Keratinocyte (primary cell): ENCODE data around the gene VILL. TPM values are rescaled to one million over a fixed set of nuclear protein-coding genes. Genes with fewer than 3 reads are reported as not detected.

ENCODE experiments used
- DNase-seq: peaks from one replicate; pipeline ENCODE4 v3.0.0-alpha.2; 2011; ENCODE audit warnings: low read depth, missing footprints, low spot score
- FAIRE-seq: peaks from 2 replicates; lab custom pipeline; 2011; peaks lifted over from hg19 to GRCh38; lab: Jason Lieb, UNC
- H2AFZ ChIP-seq: 2 replicates; pipeline ENCODE4 v1.6.0; 2012; ENCODE audit warnings: low read length, control low read depth, inconsistent platforms; ENCODE audit not compliant: control insufficient read depth
- H3K27ac ChIP-seq: 2 replicates; pipeline ENCODE4 v1.5.1; 2011; ENCODE audit warnings: low read length; ENCODE audit not compliant: control insufficient read depth, insufficient read depth
- H3K27me3 ChIP-seq: 3 replicates; pipeline ENCODE4 v1.6.0; 2011; ENCODE audit warnings: low read length; ENCODE audit not compliant: control insufficient read depth, insufficient read depth; ENCODE audit errors: extremely low read depth
- H3K36me3 ChIP-seq, 2 experiments: 2 replicates in 1 of 2; 3 replicates in 1 of 2; pipeline ENCODE4 v1.5.1; 2011; ENCODE audit warnings: low read length in 2 of 2, mild to moderate bottlenecking in 1 of 2; ENCODE audit not compliant: control insufficient read depth in 2 of 2, insufficient read depth in 2 of 2; ENCODE audit errors: extremely low read depth in 1 of 2
- H3K4me1 ChIP-seq: 3 replicates; pipeline ENCODE4 v1.5.1; 2011; ENCODE audit warnings: low read length; ENCODE audit not compliant: control insufficient read depth, insufficient read depth; ENCODE audit errors: extremely low read depth
- H3K4me2 ChIP-seq: 3 replicates; pipeline ENCODE4 v1.6.0; 2011; ENCODE audit warnings: low read depth, low read length; ENCODE audit not compliant: control insufficient read depth, insufficient read depth; ENCODE audit errors: extremely low read depth
- H3K4me3 ChIP-seq, 3 experiments: fragments of 200-600 bp in 1 of 3; sonication (generic) in 1 of 3; 2 replicates in 2 of 3; 3 replicates in 1 of 3; pipeline ENCODE4 v1.5.1; 2011 to 2016; ENCODE audit warnings: low read length in 3 of 3, mild to moderate bottlenecking in 3 of 3, control low read depth in 2 of 3, inconsistent platforms in 1 of 3, low read depth in 1 of 3, mixed read lengths in 1 of 3, mixed run types in 1 of 3, moderate library complexity in 1 of 3; ENCODE audit not compliant: control insufficient read depth in 2 of 3, insufficient read depth in 2 of 3; ENCODE audit errors: extremely low read depth in 1 of 3
- H3K79me2 ChIP-seq: 2 replicates; pipeline ENCODE4 v1.6.0; 2012; ENCODE audit warnings: low read length; ENCODE audit not compliant: control insufficient read depth, insufficient read depth
- H3K9ac ChIP-seq: 3 replicates; pipeline ENCODE4 v1.6.0; 2011; ENCODE audit warnings: low read length; ENCODE audit not compliant: control insufficient read depth, insufficient read depth; ENCODE audit errors: extremely low read depth
- H3K9me1 ChIP-seq: 3 replicates; pipeline ENCODE4 v1.6.0; 2011; ENCODE audit warnings: low read length; ENCODE audit not compliant: control insufficient read depth, insufficient read depth; ENCODE audit errors: extremely low read depth
- H3K9me3 ChIP-seq: 2 replicates; pipeline ENCODE4 v1.5.1; 2012; ENCODE audit warnings: low read depth, low read length; ENCODE audit not compliant: control insufficient read depth
- H4K20me1 ChIP-seq: 3 replicates; pipeline ENCODE4 v1.6.0; 2011; ENCODE audit warnings: low read length; ENCODE audit not compliant: control insufficient read depth, insufficient read depth; ENCODE audit errors: extremely low read depth
- CTCF ChIP-seq, 3 experiments: IDR thresholded peaks in 1 of 3; conservative IDR thresholded peaks in 1 of 3; optimal IDR thresholded peaks in 1 of 3; 2 replicates in 2 of 3; 3 replicates in 1 of 3; pipeline versions ENCODE3 to v1.5.1; 2011; ENCODE audit warnings: low read length in 3 of 3, mild to moderate bottlenecking in 3 of 3, moderate library complexity in 2 of 3, control low read depth in 1 of 3, inconsistent platforms in 1 of 3; ENCODE audit not compliant: insufficient read depth in 2 of 3; ENCODE audit errors: extremely low read depth in 1 of 3
- EZH2 ChIP-seq: IDR thresholded peaks from one replicate; pipeline ENCODE4 v1.6.1; 2012; ENCODE audit warnings: inconsistent platforms, mild to moderate bottlenecking, low read length, moderate library complexity
- dilution Hi-C: fragments of 300-500 bp; cut with MboI; formaldehyde crosslinking; loops from one replicate; pipeline ENCODE4 v1.7.0; 2020; ENCODE audit warnings: low sequenced_read_pairs; ENCODE audit not compliant: extremely low pct_ligation_motif_present
- polyA plus RNA-seq, 5 experiments: library from polyadenylated mRNA; depleted of rRNA in 3 of 5; stranded (reverse) in 3 of 5; stranded (forward) in 1 of 5; unstranded in 1 of 5; fragments of >200 nt; gene quantifications; 1 replicate in 1 of 5; 2 replicates in 3 of 5; 3 replicates in 1 of 5; pipeline versions ENCODE4 v1.2.1 to v1.2.3, GENCODE V29; 2011 to 2012; ENCODE audit warnings: missing spikeins in 2 of 5, low read depth in 1 of 5, low replicate concordance in 1 of 5

VILL gene
- polyA plus RNA-seq, 1 donor (not counting 4 experiments of a cell fraction or from before 2014, with no cell fraction given) = 2.1 TPM

- no peaks in the 10 kb centered on the region for H4K20me1 ChIP-seq
- H3K4me3 ChIP-seq = no peak overlapping the region
- H3K79me2 ChIP-seq = no peaks in the 10 kb centered on the region
- peaks cover 26% of the 10 kb centered on the region for H3K4me1 ChIP-seq
- H3K9me1 ChIP-seq = no peaks in the 10 kb centered on the region
- FAIRE-seq (peak; percentile 100), DNase-seq (peak; percentile 91)
- H3K9ac ChIP-seq = no peak overlapping the region
- H3K27ac ChIP-seq = no peak overlapping the region
- H3K4me2 ChIP-seq = no peak overlapping the region
- no peaks in the 10 kb centered on the region for H3K9me3 ChIP-seq
- TF ChIP-seq CTCF (optimal IDR thresholded peaks at IDR 0.05 in 1 of 3, IDR thresholded peaks at IDR 0.05 in 1 of 3, conservative IDR thresholded peaks at IDR 0.05 in 1 of 3; ENCODE audit: extremely low read depth in 1 of 3, insufficient read depth in 2 of 3, low read length in 3 of 3) (peak in 2 of 3 experiments; percentile 84 to 100), EZH2 (no peak)
- no peaks in the 10 kb centered on the region for H3K27me3 ChIP-seq
- dilution Hi-C loops = no loop called here
- no peak overlapping the region for H2AFZ ChIP-seq
- H3K36me3 ChIP-seq = peaks cover 3 to 6% of the 10 kb centered on the region in 2 experiments
These were observed 6.3 kb downstream of the VILL start for GRCh38 chr3:37996785-37997301.

GRCh38 chr3:37997342-37997741, 6.8 kb downstream of the VILL start:
- no peaks in the 10 kb centered on the region for H3K79me2 ChIP-seq
- FAIRE-seq = no peak
- no peak for DNase-seq
- no peak overlapping the region for H3K9ac ChIP-seq
- H2AFZ ChIP-seq = no peak overlapping the region
- no peaks in the 10 kb centered on the region for H3K9me1 ChIP-seq
- H3K4me3 ChIP-seq = no peak overlapping the region
- peaks cover 25% of the 10 kb centered on the region for H3K4me1 ChIP-seq
- H3K9me3 ChIP-seq = no peaks in the 10 kb centered on the region
- TF ChIP-seq EZH2 (no peak), CTCF (optimal IDR thresholded peaks at IDR 0.05 in 1 of 3, IDR thresholded peaks at IDR 0.05 in 1 of 3, conservative IDR thresholded peaks at IDR 0.05 in 1 of 3; ENCODE audit: extremely low read depth in 1 of 3, insufficient read depth in 2 of 3, low read length in 3 of 3) (no peak)
- dilution Hi-C loops = no loop called here
- no peak overlapping the region for H3K4me2 ChIP-seq
- no peak overlapping the region for H3K27ac ChIP-seq
- no peaks in the 10 kb centered on the region for H4K20me1 ChIP-seq
- H3K27me3 ChIP-seq = no peaks in the 10 kb centered on the region
- H3K36me3 ChIP-seq = peaks cover 3 to 6% of the 10 kb centered on the region in 2 experiments
